Iris pigment epithelial cell (primary cell): ENCODE data around the gene CCDC137.

Experiments used
- DNase-seq: peaks from one replicate; pipeline ENCODE4 v3.0.0-alpha.2; 2011; ENCODE audit warnings: low read depth

The CCDC137 gene

GRCh38 chr17:81715872-81716673 lies 49.5 kb downstream of the CCDC137 start:
- no peak for DNase-seq

GRCh38 chr17:81716674-81716996 lies 50.1 kb downstream of the CCDC137 start:
- no peak for DNase-seq

- no peak for DNase-seq
Measured at GRCh38 chr17:81717049-81717765, 50.7 kb downstream of the CCDC137 start.

- no peak for DNase-seq
Measured at GRCh38 chr17:81717766-81718089, 51.2 kb downstream of the CCDC137 start.

GRCh38 chr17:81719410-81720266 lies 53.1 kb downstream of the CCDC137 start:
- no peak for DNase-seq

GRCh38 chr17:81720267-81721071 lies 53.9 kb downstream of the CCDC137 start:
- DNase-seq = no peak

- DNase-seq = no peak
Measured at GRCh38 chr17:81722184-81723120, 55.9 kb downstream of the CCDC137 start.
